K562 treated with DMSO at 1 percent for 4 hours (cell line): ENCODE measurements around the gene DNAH11. TPM values are rescaled to one million over a fixed set of nuclear protein-coding genes. Genes with fewer than 3 reads are reported as not detected.

Experiments used
- total RNA-seq: library from RNA; unstranded; fragments of 300-600 nt; gene quantifications from 2 replicates; pipeline ENCODE4 v1.2.3, GENCODE V29; 2022; ENCODE audit not compliant: insufficient read depth

Gene DNAH11, protein sequence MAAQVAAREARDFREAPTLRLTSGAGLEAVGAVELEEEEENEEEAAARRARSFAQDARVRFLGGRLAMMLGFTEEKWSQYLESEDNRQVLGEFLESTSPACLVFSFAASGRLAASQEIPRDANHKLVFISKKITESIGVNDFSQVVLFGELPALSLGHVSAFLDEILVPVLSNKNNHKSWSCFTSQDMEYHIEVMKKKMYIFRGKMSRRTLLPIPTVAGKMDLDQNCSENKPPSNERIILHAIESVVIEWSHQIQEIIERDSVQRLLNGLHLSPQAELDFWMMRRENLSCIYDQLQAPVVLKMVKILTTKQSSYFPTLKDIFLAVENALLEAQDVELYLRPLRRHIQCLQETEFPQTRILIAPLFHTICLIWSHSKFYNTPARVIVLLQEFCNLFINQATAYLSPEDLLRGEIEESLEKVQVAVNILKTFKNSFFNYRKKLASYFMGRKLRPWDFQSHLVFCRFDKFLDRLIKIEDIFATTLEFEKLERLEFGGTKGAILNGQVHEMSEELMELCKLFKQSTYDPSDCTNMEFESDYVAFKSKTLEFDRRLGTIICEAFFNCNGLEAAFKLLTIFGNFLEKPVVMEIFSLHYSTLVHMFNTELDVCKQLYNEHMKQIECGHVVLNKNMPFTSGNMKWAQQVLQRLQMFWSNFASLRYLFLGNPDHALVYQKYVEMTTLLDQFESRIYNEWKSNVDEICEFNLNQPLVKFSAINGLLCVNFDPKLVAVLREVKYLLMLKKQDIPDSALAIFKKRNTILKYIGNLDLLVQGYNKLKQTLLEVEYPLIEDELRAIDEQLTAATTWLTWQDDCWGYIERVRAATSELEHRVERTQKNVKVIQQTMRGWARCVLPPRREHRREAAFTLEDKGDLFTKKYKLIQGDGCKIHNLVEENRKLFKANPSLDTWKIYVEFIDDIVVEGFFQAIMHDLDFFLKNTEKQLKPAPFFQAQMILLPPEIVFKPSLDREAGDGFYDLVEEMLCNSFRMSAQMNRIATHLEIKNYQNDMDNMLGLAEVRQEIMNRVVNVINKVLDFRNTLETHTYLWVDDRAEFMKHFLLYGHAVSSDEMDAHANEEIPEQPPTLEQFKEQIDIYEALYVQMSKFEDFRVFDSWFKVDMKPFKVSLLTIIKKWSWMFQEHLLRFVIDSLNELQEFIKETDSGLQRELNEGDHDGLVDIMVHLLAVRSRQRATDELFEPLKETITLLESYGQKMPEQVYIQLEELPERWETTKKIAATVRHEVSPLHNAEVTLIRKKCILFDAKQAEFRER (N-terminal part only)
- not detected in 2 replicates for total RNA-seq

DNA sequence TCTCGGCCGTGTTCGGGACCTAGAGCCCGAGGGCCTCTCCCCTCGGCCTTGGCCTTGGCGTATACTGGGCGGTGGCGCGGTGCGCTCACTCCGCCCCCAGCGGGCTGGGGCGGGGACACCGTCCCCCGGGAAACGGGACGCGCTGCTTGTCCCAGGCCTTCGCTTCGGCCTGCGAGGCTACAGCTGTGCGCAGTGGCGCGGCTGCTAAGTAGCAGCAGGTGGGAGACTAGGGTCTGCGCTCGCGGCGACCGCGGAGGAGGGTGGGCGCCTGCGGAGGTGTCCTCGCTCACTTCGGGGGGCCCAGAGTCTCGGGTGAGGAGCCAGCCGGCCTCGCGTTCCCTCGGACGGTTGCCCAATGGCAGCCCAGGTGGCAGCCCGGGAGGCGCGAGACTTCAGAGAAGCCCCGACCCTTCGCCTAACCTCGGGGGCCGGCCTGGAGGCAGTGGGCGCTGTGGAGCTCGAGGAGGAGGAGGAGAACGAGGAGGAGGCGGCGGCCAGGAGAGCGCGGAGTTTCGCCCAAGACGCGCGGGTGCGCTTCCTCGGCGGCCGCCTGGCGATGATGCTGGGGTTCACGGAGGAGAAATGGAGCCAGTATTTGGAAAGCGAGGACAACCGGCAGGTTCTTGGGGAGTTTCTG is at the start of gene DNAH11:
Gene DNAH11, plus strand, starts transcription at position 149 of the 637 bp plus-strand sequence. Its CDS starts 207 bp downstream, at position 356.

DNA sequence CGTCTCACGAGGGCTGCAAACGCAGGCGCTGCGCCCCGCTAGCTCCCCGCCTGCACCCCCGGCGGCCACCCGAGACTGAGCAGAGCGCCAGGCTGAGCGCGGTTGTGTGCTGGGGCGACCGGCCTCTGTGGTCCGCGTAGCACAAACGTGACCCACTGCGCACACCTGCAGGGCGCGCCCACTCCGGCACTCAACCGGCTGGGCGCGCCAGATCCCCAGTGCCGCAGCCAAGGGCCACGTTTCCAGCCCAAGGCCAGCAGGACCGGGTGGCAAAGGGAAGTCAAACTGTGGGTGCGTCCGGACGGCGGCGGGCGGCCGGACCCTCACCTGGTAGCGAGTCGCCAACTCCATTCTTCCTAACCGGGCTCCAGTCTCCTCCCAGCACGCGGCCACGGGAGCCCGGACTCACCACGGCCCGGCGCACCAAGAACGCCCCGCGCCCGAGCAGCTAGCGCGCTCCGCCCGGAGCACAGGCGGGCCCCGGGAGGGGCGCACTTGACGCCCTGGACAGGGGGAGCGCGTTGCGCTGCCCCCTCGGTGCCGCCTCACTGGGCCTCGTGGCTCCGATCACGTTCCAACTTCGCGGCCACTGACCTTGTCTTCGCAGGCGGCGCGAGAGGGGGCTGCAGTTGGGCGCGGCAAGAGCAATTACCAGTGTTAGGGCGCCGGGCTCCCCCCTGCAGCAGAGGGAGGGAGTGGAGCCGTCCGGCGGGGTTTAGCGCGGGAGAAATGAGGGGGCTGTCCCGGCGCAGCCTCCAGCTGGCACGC is 402.8 kb downstream of the DNAH11 start, which contains the start of gene CDCA7L:
Gene CDCA7L, minus strand, starts transcription at position 446 of the 768 bp plus-strand sequence. Its CDS starts 95 bp downstream, at position 351.

Other genes with a start within 250 kb of the DNAH11 start
- gene SP4, start 115.0 kb upstream of the DNAH11 start, total RNA-seq = 2.5 and 3.2 TPM in 2 replicates